C4-2B (cell line): ENCODE results near the gene TPX2.
"Not testable (repeated sequence)": the region's sequence is repeated elsewhere in the genome, so short reads cannot be mapped to it uniquely, and the experiment has no call there.

Source experiments
- H3K27ac ChIP-seq: fragments of 450-650 bp; 2 replicates; pipeline ENCODE4 v1.5.1; 2017
- ZFX ChIP-seq: fragments of 450-650 bp; IDR thresholded peaks from 2 replicates; pipeline ENCODE4 v1.6.1; 2017
- TF ChIP-seq, protein P1 (sequence below): fragments of 450-650 bp; conservative IDR thresholded peaks from 2 replicates; pipeline ENCODE4 v1.5.1; 2017; ENCODE audit warnings: mild to moderate bottlenecking

Gene TPX2

DNA sequence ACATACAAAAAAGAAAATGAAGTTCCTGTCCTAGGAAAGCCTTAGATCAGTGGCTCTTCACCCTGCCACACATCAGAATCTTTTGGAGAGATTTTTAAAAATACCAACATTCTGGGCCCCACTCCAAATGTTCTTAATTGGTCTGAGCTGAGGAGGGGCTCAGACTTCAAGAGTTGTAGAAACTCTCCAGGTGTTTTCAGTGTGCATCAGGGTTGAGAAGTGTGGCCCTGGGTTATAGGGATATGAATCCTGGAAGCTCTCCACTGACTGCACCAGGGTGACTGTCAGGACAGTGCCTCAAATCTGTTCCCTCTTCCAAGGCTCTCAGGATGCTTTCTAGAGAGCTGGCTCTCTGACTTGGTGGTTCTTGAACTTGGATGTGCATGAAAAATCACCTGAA is 74.5 kb downstream of the TPX2 start:
- no peak for TF ChIP-seq ZFX
- TF ChIP-seq, protein P1, sequence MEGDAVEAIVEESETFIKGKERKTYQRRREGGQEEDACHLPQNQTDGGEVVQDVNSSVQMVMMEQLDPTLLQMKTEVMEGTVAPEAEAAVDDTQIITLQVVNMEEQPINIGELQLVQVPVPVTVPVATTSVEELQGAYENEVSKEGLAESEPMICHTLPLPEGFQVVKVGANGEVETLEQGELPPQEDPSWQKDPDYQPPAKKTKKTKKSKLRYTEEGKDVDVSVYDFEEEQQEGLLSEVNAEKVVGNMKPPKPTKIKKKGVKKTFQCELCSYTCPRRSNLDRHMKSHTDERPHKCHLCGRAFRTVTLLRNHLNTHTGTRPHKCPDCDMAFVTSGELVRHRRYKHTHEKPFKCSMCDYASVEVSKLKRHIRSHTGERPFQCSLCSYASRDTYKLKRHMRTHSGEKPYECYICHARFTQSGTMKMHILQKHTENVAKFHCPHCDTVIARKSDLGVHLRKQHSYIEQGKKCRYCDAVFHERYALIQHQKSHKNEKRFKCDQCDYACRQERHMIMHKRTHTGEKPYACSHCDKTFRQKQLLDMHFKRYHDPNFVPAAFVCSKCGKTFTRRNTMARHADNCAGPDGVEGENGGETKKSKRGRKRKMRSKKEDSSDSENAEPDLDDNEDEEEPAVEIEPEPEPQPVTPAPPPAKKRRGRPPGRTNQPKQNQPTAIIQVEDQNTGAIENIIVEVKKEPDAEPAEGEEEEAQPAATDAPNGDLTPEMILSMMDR, result no peak
- no peak overlapping the region for H3K27ac ChIP-seq

DNA sequence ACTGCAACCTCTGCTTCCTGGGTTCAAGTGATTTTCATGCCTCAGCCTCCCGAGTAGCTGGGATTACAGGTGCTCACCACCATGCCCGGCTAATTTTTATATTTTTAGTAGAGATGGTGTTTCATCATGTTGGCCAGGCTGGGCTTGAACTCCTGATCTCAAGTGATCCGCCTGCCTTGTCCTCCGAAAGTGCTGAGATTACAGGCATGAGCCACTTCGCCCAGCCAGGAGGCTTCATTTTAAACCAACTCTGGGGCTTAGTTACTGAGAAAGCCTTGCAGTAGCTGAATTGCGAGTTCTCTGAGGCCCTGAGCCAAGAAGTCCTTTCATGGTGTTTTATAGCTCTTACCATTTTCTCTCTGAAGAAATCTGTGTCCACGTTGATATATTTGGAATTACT is 75.1 kb downstream of the TPX2 start:
- H3K27ac ChIP-seq, result not testable (repeated sequence)

DNA sequence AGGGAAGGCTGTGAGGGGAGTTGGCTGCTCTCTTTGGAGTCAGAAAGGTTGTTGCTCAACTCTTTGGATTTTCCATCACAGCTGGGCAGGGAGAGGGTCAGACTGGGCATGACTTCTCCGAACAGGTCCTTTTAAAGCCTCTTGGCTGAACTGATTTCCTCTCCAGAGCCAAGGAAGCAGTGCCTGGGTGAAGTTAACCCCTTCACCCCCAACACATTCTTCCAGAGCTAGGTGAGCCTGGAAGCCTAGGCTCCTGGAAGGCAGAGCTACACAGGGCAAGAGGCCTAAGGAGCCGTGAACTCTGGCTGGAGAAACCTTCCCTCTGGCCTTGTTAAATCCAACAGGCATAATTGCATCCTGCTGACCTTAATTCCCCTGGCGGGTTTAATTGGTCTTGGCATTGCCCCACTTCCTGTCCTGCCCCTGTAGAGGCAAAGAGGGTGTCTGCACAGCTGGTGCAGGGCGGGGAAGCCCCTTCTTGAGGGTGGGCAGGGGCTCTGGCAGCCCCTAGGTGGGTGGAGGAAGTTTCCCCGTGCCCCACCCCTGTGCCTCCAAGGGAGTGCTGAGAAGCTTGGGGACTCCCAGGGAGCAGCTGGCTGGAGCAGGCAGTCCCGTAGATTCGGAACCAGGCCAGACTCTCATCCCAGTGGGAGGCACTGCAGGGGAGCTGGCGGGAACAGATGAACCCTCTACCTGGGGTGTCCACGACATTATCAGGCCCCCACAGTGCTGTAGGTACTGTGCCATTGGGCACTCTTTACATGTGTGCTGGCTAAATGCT is 76.5 kb downstream of the TPX2 start:
- H3K27ac ChIP-seq, result no peak overlapping the region
- TF ChIP-seq, protein P1, result no peak
- no peak for TF ChIP-seq ZFX

DNA sequence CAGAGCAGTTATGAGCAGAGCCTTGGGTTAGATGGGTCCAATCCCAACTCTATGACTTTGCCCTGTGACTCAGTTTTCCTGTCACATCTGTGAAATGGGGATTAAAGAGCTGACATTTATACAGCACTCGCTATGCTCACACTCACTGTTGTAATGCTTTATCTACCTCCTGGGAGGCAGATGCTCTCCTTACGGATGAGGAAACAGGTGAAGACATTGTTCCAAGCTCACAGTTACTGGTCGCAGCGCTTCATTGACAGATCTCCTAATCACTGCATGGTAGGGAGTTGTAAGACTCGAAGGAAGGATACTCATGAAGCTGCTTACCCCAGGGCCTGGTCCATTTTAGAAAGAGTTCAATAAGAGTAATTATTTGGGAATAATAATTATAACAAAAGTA is 77.1 kb downstream of the TPX2 start:
- no peak overlapping the region for H3K27ac ChIP-seq
- TF ChIP-seq, protein P1, result no peak
- no peak for TF ChIP-seq ZFX

DNA sequence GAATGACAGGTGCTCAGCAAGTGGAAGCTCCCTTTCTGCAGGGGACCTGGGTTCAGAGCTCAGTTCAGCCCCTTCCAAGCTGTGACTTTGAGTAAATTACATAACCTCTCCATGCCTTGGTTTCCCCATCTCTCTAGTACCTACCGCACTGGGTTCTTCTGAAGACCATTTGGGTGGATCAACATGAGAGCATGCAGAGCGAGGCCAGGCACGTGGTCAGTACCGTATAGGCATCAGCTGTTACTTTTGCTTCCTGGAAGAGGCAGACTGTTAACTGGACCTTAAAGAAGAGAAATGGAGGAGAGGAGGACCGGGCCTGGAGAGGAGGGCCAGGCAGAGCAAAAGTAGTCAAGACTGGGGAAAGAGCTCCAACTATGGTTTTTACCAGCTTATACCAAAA is 78.4 kb downstream of the TPX2 start:
- H3K27ac ChIP-seq, result no peak overlapping the region
- TF ChIP-seq ZFX, result no peak
- TF ChIP-seq, protein P1, result no peak

DNA sequence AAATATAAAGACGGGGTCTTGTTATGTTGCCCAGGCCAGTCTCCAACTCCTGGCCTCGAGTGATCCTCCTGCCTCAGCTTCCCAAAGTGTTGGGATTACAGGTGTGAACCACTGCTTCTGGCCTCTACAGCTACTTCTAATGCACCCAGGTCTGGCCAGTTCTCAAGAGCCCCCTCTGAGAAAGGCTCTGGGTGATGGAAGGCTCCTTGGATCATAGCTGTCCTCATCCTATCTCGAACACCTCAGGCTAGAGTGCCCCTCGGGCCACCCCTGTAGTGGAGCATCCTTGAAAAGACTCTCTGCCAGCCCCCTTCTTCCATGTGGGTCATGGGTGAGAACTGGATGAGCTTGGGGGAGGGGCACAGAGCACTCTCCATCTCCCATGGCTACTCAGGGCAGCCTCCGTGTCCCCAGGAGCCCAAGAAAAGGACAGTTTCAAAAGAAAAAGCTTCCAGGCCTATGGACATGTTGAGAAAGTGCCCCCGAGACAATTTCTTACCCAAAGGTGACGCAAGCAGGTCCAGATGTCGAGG is 79.4 kb downstream of the TPX2 start:
- TF ChIP-seq, protein P1, result no peak
- no peak for TF ChIP-seq ZFX
- H3K27ac ChIP-seq, result no peak overlapping the region

DNA sequence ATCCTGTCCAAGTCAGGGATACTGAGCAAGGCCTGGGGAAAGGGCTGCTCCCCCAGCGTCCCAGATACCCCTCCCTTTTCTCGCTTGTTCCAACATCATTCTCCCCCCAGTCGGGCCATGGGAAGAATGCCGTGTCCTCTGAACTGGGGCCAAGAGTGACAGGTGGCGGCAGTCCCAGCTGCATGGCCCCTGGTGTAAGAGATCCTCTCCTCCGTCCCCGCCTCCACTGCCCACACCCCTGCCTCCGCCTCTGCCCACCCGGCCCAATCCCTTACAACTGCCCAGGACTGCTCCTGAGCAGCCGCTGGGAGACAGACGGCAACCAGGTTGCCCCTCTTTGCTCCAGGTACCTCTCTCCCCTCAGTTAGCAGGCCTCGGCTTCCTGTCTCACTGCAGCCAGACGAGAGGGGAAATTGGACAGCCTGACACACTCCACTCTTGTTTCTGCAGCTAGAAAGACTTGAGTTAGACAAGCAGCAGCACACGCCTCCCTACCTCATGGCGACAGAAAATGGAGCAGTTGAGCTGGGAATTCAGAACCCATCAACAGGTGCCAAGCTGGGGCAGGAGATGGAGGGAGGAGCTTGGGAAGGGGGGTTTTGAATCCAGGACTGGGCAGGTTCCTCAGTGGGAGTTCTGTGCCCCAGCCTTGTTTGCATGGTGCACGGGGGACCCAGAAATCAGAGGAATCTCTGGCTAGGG is 80.1 kb downstream of the TPX2 start, which contains the start of gene MYLK2:
MYLK2 (plus strand) TSS at position 274 of the 702 bp plus-strand sequence; CDS start at position 499, 225 bp downstream.
- TF ChIP-seq, protein P1, result no peak
- no peak for TF ChIP-seq ZFX
- H3K27ac ChIP-seq, result no peak within 1 kb of the TSS
